Measurements from ENCODE around the gene DNAJC5G.
"Not testable (repeated sequence)": the region's sequence is repeated elsewhere in the genome, so short reads cannot be mapped to it uniquely, and the experiment has no call there.

The DNAJC5G gene

GRCh38 chr2:27250652-27251379 lies 24.4 kb upstream of the DNAJC5G start:
- in situ Hi-C loops (cut with HindIII; ENCODE audit: low sequenced_read_pairs): no loop called here

DNA sequence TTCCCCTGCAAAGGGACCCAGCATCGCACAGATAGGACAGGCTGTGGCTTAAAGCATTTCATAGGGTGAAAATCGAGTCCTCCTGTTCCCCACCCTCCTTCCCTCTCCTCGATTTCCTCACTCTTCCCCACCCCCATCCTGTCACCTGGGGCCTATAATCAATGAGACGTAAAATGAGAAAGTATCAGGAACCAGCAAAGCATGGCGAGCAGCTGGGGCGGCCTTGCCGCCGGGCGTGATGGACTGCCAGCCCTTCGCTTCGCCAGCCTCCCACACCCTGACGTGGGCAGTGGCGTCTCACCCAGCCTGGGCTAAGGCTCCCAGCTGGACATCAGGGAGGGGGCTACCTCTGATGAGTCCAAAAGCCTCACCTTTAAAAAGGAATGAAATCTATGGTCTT lies 23.5 kb upstream of the DNAJC5G start:
- in situ Hi-C loops (cut with HindIII; ENCODE audit: low sequenced_read_pairs): no loop called here

GRCh38 chr2:27255187-27255586 lies 20.0 kb upstream of the DNAJC5G start:
- in situ Hi-C loops (cut with HindIII; ENCODE audit: low sequenced_read_pairs): no loop called here

GRCh38 chr2:27255660-27256059 lies 19.6 kb upstream of the DNAJC5G start:
- in situ Hi-C loops (cut with HindIII; ENCODE audit: low sequenced_read_pairs): no loop called here

DNA sequence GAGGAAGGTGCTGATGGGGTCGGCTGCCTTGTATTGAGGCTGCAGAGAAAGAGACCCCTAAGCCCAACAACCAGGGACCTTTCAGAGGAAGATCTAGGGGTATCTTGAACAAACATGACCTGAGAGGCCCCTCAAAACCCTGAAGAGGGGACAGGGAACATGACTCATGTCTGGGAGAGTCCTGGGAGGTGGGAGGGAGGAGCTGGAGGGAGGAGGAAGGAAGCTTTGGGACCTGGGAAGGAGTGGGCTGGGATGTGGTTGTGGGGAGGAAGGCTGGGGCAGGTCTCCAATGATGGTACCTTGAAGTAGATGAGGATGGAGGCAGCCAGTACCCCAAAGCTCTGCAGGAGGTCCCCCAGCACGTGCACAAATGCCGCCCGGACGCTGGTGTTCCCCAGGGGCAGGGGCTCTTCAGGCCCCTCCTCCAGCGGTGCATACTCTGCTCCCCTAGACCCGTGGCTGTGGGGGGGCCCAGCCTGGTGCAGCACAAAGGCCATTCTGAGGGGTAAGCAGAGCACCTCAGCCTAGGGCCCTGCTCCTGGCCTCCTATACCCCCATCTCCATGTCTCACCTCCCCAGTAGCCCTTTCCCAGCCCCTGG lies 18.3 kb upstream of the DNAJC5G start:
- in situ Hi-C loops (cut with HindIII; ENCODE audit: low sequenced_read_pairs): no loop called here

DNA sequence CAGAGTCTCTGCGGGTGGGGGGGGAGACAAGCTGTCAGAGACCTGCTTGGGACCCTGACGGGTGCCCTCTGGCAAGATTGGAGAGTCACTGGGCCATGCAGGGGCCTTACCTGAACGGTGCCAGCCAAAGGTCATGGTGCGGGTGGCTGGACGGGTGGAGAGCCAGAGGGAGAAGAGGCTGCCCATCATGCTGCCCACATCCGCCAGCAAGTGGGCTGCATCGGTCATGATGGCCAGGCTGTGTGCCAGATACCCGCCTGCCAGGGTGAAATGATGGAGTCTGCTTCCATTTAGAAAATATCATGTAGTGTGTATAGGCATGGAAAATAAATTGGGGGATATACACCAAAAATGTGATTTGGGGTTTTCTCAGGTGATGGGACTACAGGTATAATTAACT lies 17.2 kb upstream of the DNAJC5G start:
- in situ Hi-C loops (cut with HindIII; ENCODE audit: low sequenced_read_pairs): no loop called here

GRCh38 chr2:27261241-27261925 lies 13.8 kb upstream of the DNAJC5G start:
- in situ Hi-C loops (cut with HindIII; ENCODE audit: low sequenced_read_pairs): no loop called here

- in situ Hi-C loops (cut with HindIII; ENCODE audit: low sequenced_read_pairs): no loop called here
These were observed 13.3 kb upstream of the DNAJC5G start for GRCh38 chr2:27261926-27262298.

- in situ Hi-C loops (cut with HindIII; ENCODE audit: low sequenced_read_pairs): no loop called here
These were observed 12.6 kb upstream of the DNAJC5G start, which contains the start of gene SLC30A3 for GRCh38 chr2:27262379-27263286. SLC30A3 (minus strand) TSS chr2:27263047; CDS start chr2:27262906, 141 bp downstream.

DNA sequence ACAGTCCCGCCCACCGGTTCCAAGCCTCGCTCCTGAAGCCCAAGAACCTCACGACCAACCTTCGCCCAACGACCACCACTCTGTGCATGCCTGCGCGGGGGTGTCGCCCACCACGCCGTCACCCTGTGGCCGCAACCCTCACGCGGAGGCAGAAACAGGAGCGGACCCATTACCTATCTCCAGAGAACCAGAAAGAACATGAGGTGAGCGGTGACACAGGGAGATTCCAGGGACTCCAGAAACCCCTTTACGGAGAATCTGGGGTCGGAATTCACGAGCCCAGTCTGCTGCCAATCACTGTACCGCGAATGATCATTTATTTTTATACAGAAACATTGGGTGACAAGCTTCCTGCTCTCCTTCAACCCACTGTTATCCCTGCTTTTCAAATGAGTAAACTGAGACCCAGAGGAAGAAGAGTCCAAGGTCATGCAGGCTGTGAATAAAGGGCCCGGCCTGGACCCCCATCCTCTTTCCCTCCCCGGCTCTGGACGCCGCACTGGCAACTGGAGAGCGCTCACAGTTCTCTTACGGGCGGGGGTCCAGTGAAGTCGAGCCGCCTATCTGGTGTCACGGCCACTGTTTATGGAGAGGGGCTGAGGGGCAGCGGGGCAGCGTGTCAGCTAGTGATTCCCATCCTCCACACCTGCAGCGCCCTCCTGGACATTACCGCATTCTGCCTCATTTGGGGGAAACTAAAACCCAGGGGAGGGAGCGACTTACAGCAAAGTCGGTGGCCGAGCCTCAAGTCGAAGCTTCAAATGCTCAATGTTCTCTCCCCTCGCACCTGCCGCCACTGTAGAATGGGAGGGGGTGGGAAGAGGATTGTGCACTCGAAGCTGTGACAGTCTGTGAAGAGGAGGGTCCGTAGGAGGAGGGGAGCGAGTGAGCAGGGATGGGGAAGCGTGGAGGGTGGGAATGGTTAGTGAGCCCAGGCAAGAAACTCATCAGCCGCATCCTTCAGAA lies 11.7 kb upstream of the DNAJC5G start:
- in situ Hi-C loops (cut with HindIII; ENCODE audit: low sequenced_read_pairs): no loop called here

DNA sequence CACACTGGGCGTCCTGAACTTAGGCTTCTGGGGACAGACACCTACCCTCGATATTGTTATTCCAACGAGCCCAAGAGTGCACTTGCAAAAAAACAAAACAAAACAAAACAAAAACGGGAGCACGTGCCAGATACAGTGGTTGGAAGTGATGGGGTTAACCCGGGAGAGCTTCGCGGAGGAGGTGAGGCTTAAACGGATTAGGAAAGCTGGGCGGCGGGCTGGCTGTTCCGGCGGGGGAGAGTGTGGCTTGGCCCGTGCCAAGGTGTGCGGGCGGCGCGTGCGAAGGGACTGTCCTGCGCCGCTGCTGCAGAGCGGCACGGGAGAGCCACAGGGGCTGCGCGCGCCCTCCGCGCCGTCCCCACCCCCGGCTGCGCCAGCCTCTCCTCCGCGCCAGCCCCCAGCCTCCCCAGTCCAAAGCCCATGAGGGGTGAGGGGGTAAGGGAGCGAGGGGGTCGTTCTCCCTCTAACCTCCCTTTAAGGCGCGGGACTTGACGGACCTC lies 10.9 kb upstream of the DNAJC5G start:
- in situ Hi-C loops (cut with HindIII; ENCODE audit: low sequenced_read_pairs): no loop called here

- in situ Hi-C loops (cut with HindIII; ENCODE audit: low sequenced_read_pairs): no loop called here
These were observed 10.3 kb upstream of the DNAJC5G start for GRCh38 chr2:27264753-27265535.

GRCh38 chr2:27265536-27265870 lies 9.7 kb upstream of the DNAJC5G start:
- in situ Hi-C loops (cut with HindIII; ENCODE audit: low sequenced_read_pairs): no loop called here

- in situ Hi-C loops (cut with HindIII; ENCODE audit: low sequenced_read_pairs): not testable (repeated sequence)
These were observed 6.9 kb upstream of the DNAJC5G start for GRCh38 chr2:27268296-27268695.

- in situ Hi-C loops (cut with HindIII; ENCODE audit: low sequenced_read_pairs): no loop called here
These were observed 5.1 kb upstream of the DNAJC5G start for GRCh38 chr2:27270131-27270530.

DNA sequence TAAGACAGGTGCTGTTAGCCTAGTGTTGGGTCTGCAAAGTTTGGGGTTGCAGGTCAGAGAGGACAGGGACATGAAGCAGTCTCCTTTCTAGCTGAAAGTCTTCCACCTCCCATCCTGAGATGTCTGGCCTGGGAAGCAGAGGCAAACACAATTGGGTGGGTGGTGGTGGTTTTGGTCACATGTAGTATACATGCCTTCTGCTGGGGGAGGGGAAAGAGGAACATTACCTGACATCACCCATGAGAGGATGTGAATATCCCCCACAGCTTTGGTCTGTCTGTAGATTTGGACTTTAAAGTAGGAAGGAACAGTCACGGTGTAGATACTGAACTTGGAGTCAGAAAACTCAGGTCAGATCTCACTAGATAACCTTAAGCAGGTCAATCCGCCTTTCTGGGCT lies 4.6 kb upstream of the DNAJC5G start:
- in situ Hi-C loops (cut with HindIII; ENCODE audit: low sequenced_read_pairs): no loop called here

GRCh38 chr2:27271631-27272340 lies 3.4 kb upstream of the DNAJC5G start:
- in situ Hi-C loops (cut with HindIII; ENCODE audit: low sequenced_read_pairs): no loop called here

Measured in endothelial cell of hepatic sinusoid (primary cell).